NT2/D1 (cell line): ENCODE results near the gene SDC3.

Experiments
- SUZ12 ChIP-seq: IDR thresholded peaks from 2 replicates; pipeline ENCODE4 v1.6.1; 2011; ENCODE audit not compliant: insufficient read length, insufficient read depth; ENCODE audit errors: extremely low read depth
- YY1 ChIP-seq: IDR thresholded peaks from 2 replicates; pipeline ENCODE4 v1.6.1; 2011; ENCODE audit not compliant: insufficient read length, insufficient read depth
- ZNF274 ChIP-seq: IDR thresholded peaks from 2 replicates; pipeline ENCODE4 v1.6.1; 2011; ENCODE audit warnings: mild to moderate bottlenecking, low read depth, low read length

- TF ChIP-seq YY1 (no peak), SUZ12 (no peak), ZNF274 (no peak)
Measured at GRCh38 chr1:30902593-30903290, 5.8 kb downstream of the SDC3 start.
